ENCODE measurements around the gene AKAP13. TPM values are rescaled to one million over a fixed set of nuclear protein-coding genes. Genes with fewer than 3 reads are reported as not detected.

AKAP13 gene
- total and polyA plus RNA-seq, 2 donors, result 84.2 to 206 TPM

GRCh38 chr15:85763673-85764633 lies 383.6 kb downstream of the AKAP13 start:
- Histone ChIP-seq H3K4me3 (ENCODE audit: low read depth, low read length) (no peak overlapping the region), H3K27ac (ENCODE audit: low read depth) (no peak overlapping the region), H3K4me1 (ENCODE audit: insufficient read depth) (no peaks in the 10 kb centered on the region), H3K36me3 (ENCODE audit: insufficient read depth) (no peaks in the 10 kb centered on the region)
- DNase-seq (ENCODE audit: extremely low spot score), result no peak
- whole genome bisulfite sequencing, result 88% methylated on average over 28 of the region's 28 CpGs

- H3K27ac ChIP-seq (ENCODE audit: low read depth), result no peak overlapping the region
- WGBS, result 63% methylated on average over 3 of the region's 3 CpGs
- no peaks in the 10 kb centered on the region for H3K36me3 ChIP-seq (ENCODE audit: insufficient read depth)
- no peak overlapping the region for H3K4me3 ChIP-seq (ENCODE audit: low read depth, low read length)
- H3K4me1 ChIP-seq (ENCODE audit: insufficient read depth), result no peaks in the 10 kb centered on the region
- no peak for DNase-seq (ENCODE audit: extremely low spot score)
Observed at GRCh38 chr15:85764649-85765277, 384.4 kb downstream of the AKAP13 start.

- 83% methylated on average over 24 of the region's 24 CpGs for WGBS
- no peak for DNase-seq (ENCODE audit: extremely low spot score)
- Histone ChIP-seq H3K27ac (ENCODE audit: low read depth) (no peak overlapping the region), H3K36me3 (ENCODE audit: insufficient read depth) (no peaks in the 10 kb centered on the region), H3K4me3 (ENCODE audit: low read depth, low read length) (no peak overlapping the region), H3K4me1 (ENCODE audit: insufficient read depth) (no peaks in the 10 kb centered on the region)
Observed at GRCh38 chr15:85766001-85766831, 385.8 kb downstream of the AKAP13 start.

- H3K4me1 ChIP-seq (ENCODE audit: insufficient read depth), result no peaks in the 10 kb centered on the region
- no peak for DNase-seq (ENCODE audit: extremely low spot score)
- no peak overlapping the region for H3K27ac ChIP-seq (ENCODE audit: low read depth)
- no peak overlapping the region for H3K4me3 ChIP-seq (ENCODE audit: low read depth, low read length)
- WGBS, result 98% methylated on average over 26 of the region's 26 CpGs
- no peaks in the 10 kb centered on the region for H3K36me3 ChIP-seq (ENCODE audit: insufficient read depth)
Observed at GRCh38 chr15:85767785-85768529, 387.6 kb downstream of the AKAP13 start.

- Histone ChIP-seq H3K27ac (ENCODE audit: low read depth) (no peak overlapping the region), H3K4me1 (ENCODE audit: insufficient read depth) (no peaks in the 10 kb centered on the region), H3K36me3 (ENCODE audit: insufficient read depth) (no peaks in the 10 kb centered on the region), H3K4me3 (ENCODE audit: low read depth, low read length) (no peak overlapping the region)
- DNase-seq (ENCODE audit: extremely low spot score), result no peak
- 97% methylated on average over 32 of the region's 32 CpGs for WGBS
Observed at GRCh38 chr15:85768595-85769168, 388.3 kb downstream of the AKAP13 start.

- WGBS, result 97% methylated on average over 42 of the region's 42 CpGs
- H3K27ac ChIP-seq (ENCODE audit: low read depth), result no peak overlapping the region
- no peak overlapping the region for H3K4me3 ChIP-seq (ENCODE audit: low read depth, low read length)
- no peaks in the 10 kb centered on the region for H3K4me1 ChIP-seq (ENCODE audit: insufficient read depth)
- H3K36me3 ChIP-seq (ENCODE audit: insufficient read depth), result no peaks in the 10 kb centered on the region
- no peak for DNase-seq (ENCODE audit: extremely low spot score)
Observed at GRCh38 chr15:85769182-85769900, 388.9 kb downstream of the AKAP13 start.

GRCh38 chr15:85770096-85771041 lies 390.0 kb downstream of the AKAP13 start:
- H3K36me3 ChIP-seq (ENCODE audit: insufficient read depth), result no peaks in the 10 kb centered on the region
- no peak overlapping the region for H3K27ac ChIP-seq (ENCODE audit: low read depth)
- WGBS, result 94% methylated on average over 21 of the region's 21 CpGs
- no peaks in the 10 kb centered on the region for H3K4me1 ChIP-seq (ENCODE audit: insufficient read depth)
- DNase-seq (ENCODE audit: extremely low spot score), result no peak
- no peak overlapping the region for H3K4me3 ChIP-seq (ENCODE audit: low read depth, low read length)

- 79% methylated on average over 5 of the region's 5 CpGs for WGBS
- DNase-seq (ENCODE audit: extremely low spot score), result no peak
- no peak overlapping the region for H3K4me3 ChIP-seq (ENCODE audit: low read depth, low read length)
- no peak overlapping the region for H3K27ac ChIP-seq (ENCODE audit: low read depth)
- H3K4me1 ChIP-seq (ENCODE audit: insufficient read depth), result no peaks in the 10 kb centered on the region
- H3K36me3 ChIP-seq (ENCODE audit: insufficient read depth), result no peaks in the 10 kb centered on the region
Observed at GRCh38 chr15:85771271-85771670, 390.9 kb downstream of the AKAP13 start.

GRCh38 chr15:85771781-85772445 lies 391.5 kb downstream of the AKAP13 start:
- no peaks in the 10 kb centered on the region for H3K36me3 ChIP-seq (ENCODE audit: insufficient read depth)
- no peak overlapping the region for H3K27ac ChIP-seq (ENCODE audit: low read depth)
- no peaks in the 10 kb centered on the region for H3K4me1 ChIP-seq (ENCODE audit: insufficient read depth)
- WGBS, result 69% methylated on average over 13 of the region's 13 CpGs
- DNase-seq (ENCODE audit: extremely low spot score), result no peak
- H3K4me3 ChIP-seq (ENCODE audit: low read depth, low read length), result no peak overlapping the region

GRCh38 chr15:85772668-85773067 lies 392.3 kb downstream of the AKAP13 start:
- 88% methylated on average over 9 of the region's 9 CpGs for WGBS
- no peaks in the 10 kb centered on the region for H3K36me3 ChIP-seq (ENCODE audit: insufficient read depth)
- H3K4me3 ChIP-seq (ENCODE audit: low read depth, low read length), result no peak overlapping the region
- H3K4me1 ChIP-seq (ENCODE audit: insufficient read depth), result no peaks in the 10 kb centered on the region
- DNase-seq (ENCODE audit: extremely low spot score), result no peak
- no peak overlapping the region for H3K27ac ChIP-seq (ENCODE audit: low read depth)

- no peak for DNase-seq (ENCODE audit: extremely low spot score)
- H3K4me1 ChIP-seq (ENCODE audit: insufficient read depth), result no peaks in the 10 kb centered on the region
- H3K36me3 ChIP-seq (ENCODE audit: insufficient read depth), result no peaks in the 10 kb centered on the region
- 87% methylated on average over 12 of the region's 12 CpGs for WGBS
- no peak overlapping the region for H3K27ac ChIP-seq (ENCODE audit: low read depth)
- no peak overlapping the region for H3K4me3 ChIP-seq (ENCODE audit: low read depth, low read length)
Observed at GRCh38 chr15:85773249-85773648, 392.8 kb downstream of the AKAP13 start.

Data from urinary bladder (tissue), 4 donors.